Spleen (tissue), 7 donors: ENCODE measurements around the gene TESK1.

Source experiments
- CTCF ChIP-seq, 11 experiments: fragments of 200-600 bp in 7 of 11; fragments of 450-650 bp in 4 of 11; sonication (generic) in 4 of 11; IDR thresholded peaks in 8 of 11; conservative IDR thresholded peaks in 3 of 11; 1 replicate in 7 of 11; 2 replicates in 4 of 11; pipeline versions ENCODE4 v1.4.0 to v1.8.0; 2016 to 2021; ENCODE audit warnings: antibody characterized with exemption in 11 of 11, inconsistent platforms in 4 of 11, mild to moderate bottlenecking in 1 of 11
- POLR2A ChIP-seq, 3 donors: fragments of 450-650 bp; IDR thresholded peaks; one replicate each; pipeline ENCODE4 v1.5.1; 2017; ENCODE audit warnings: antibody characterized with exemption in 3 of 3, mild to moderate bottlenecking in 1 of 3
- donor health status: DM: no; HTN: no; CAD: no; lungs with moderate emphysema.
- donor health status: DM: no; HTN: no; CAD: no.
- donor health status: DM: no; HTN: no; CAD: no.

- TF ChIP-seq CTCF (IDR thresholded peaks at IDR 0.05 in 8 of 11, conservative IDR thresholded peaks at IDR 0.05 in 3 of 11) (no peak), POLR2A (IDR thresholded peaks at IDR 0.05) (no peak)
Observed at GRCh38 chr9:35593581-35593980, 11.5 kb upstream of the TESK1 start.
